ENCODE measurements around the gene LSM7. TPM values are rescaled to one million over a fixed set of nuclear protein-coding genes. Genes with fewer than 3 reads are reported as not detected.
"Not testable (repeated sequence)": the region's sequence is repeated elsewhere in the genome, so short reads cannot be mapped to it uniquely, and the experiment has no call there.

Gene LSM7
- total RNA-seq, 1 experiment from 2014 or later, result 270 TPM

DNA sequence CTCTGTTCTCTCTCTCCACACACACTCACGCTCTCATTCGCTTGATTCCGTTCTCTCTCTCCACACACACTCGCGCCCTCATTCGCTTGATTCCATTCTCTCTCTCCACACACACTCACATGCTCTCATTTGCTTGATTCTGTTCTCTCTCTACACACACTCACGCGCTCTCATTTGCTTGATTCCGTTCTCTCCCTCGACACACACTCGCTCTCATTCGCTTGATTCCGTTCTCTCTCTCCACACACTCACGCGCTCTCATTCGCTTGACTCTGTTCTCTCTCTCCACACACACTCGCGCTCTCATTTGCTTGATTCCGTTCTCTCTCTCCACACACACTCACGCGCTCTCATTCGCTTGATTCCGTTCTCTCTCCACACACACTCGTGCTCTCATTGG lies 21.4 kb upstream of the LSM7 start:
- H3K9me3 ChIP-seq (replicated peaks); DNase-seq (ENCODE audit: low read depth in 1 of 2, low spot score in 2 of 2); H3K27ac ChIP-seq; H3K27me3 ChIP-seq (replicated peaks); H3K4me1 ChIP-seq (replicated peaks); H3K4me3 ChIP-seq: not testable (repeated sequence)
- peaks cover 14% of the 10 kb centered on the region; the same call in 1 of the 2 replicates for H3K36me3 ChIP-seq

DNA sequence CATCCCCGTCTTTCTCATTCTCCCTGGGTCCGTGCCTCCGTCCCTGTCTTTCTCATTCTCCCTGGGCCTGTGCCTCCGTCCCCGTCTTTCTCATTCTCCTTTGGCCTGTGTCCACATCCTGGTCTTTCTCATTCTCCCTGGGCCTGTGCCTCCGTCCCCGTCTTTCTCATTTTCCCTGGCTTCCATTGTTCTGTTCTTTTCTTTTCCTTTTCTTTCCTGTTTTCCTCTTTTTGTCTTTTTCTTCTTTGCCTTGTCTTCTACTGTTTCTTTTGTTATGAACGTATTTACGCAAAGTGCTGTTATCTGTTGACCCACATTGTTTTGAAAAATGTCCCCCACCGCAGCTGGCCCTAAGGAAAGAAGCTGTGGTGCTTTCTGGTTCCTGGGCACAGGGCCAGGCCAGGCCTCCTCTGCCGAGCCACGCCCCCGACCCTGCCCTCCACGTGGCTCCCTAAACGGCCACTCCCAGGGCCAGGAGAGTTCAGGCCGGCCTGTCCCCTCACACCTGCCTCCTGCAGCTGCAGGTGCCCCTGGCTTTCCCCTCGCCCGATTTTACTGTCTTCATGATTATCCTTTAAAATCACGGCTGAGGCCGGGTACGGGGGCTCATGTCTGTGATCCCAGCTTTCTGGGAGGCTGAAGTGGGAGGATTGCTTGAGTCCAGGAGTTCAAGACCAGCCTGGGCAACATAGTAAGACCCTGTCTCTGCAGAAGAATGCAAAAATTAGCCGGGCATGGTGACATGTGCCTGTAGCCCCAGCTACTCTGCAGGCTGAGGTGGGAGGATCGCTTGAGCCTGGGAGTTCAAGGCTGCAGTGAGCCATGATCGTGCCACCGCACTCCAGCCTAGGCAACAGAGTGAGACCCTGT lies 17.6 kb upstream of the LSM7 start:
- H3K27ac ChIP-seq, result no peak overlapping the region
- no peaks in the 10 kb centered on the region for H3K4me1 ChIP-seq (replicated peaks)
- no peak for DNase-seq (ENCODE audit: low read depth in 1 of 2, low spot score in 2 of 2)
- peaks cover 19% of the 10 kb centered on the region for H3K36me3 ChIP-seq
- H3K9me3 ChIP-seq (replicated peaks), result no peaks in the 10 kb centered on the region
- no peak overlapping the region for H3K4me3 ChIP-seq
- no peaks in the 10 kb centered on the region for H3K27me3 ChIP-seq (replicated peaks)

DNA sequence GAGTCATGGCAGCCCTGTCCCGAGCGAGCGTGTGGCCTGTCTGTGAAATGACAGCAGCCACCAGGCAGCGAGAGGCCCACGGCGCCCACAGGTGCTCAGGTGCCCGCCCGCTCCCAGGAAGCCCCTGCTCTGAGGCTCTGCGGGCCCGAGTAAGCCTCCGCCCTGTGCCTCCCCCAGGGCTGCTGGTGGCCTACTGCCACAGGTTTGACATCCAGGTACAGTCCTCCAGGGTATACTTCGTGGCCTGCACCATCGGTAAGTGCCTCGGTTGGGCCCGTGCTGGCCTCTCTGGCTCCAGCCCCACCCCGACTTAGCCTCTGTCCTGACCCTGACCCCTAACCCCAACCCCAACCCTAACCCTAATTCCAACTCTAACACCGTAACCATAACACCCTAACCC lies 16.7 kb upstream of the LSM7 start:
- H3K36me3 ChIP-seq, result peaks cover 27% of the 10 kb centered on the region
- H3K27ac ChIP-seq, result no peak overlapping the region
- no peak for DNase-seq (ENCODE audit: low read depth in 1 of 2, low spot score in 2 of 2)
- no peaks in the 10 kb centered on the region for H3K27me3 ChIP-seq (replicated peaks)
- no peaks in the 10 kb centered on the region for H3K9me3 ChIP-seq (replicated peaks)
- no peaks in the 10 kb centered on the region for H3K4me1 ChIP-seq (replicated peaks)
- no peak overlapping the region for H3K4me3 ChIP-seq

DNA sequence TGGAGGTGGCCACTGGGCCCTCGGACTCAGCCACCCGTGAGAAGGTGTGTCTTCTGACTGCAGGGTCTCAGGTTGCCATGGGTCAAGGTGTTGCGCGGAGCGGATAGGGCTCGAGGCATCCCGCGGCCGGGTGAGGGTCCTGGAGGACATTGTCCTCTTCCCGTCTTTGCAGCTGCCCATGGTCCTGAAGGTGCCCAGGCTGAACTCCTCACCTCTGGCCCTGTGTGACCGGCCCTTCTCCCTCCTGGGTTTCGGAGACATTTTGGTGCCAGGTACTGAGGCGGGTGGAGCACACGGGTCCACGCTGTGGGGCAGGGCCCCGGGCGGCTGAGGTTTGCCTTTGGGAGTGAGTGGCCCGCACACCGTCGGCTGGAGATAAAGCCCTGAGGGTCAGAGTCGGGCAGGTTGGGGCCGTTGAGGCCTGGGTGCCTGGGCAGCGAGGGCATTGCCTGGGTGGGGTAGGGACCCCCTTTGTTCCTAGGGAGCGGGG lies 16.0 kb upstream of the LSM7 start:
- Histone ChIP-seq H3K4me1 (replicated peaks) (no peaks in the 10 kb centered on the region), H3K4me3 (no peak overlapping the region), H3K27ac (no peak overlapping the region), H3K36me3 (peaks cover 30% of the 10 kb centered on the region), H3K9me3 (replicated peaks) (no peaks in the 10 kb centered on the region), H3K27me3 (replicated peaks) (no peaks in the 10 kb centered on the region)
- DNase-seq (ENCODE audit: low read depth in 1 of 2, low spot score in 2 of 2), result no peak

DNA sequence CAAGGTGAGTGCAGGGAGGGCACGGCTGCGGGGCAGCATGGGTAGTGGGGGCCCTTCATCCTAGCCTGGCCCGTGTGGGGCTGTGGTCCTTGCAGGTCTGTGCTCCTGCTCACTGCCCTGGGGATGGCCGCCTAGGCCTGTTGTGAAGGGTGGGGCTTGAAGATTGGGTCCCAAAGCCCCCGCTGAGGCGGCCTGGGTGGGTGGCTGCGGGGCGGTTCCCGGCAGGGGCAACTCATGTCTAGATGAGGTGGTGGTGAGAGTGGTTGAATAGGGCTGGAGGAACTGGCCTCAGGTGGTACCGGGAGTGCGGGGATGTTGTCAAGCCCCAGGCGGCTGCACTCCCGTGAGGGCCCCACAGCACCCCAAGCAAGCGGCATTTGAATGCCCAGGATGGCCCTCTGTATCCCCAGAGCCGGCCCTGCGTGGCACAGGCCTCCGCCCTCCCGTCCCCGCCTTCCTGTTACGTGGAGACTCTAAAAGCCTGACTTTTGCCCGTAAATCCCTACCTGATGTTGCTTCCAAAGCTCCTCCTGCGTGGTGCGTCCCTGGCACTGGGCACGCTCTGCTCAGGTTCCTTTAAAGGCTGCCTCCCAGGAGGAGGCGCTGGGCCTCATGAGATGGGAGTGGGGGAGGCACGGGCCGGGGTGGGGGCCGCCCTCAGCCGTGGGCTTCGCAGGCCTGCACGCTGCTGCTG lies 15.1 kb upstream of the LSM7 start:
- H3K27ac ChIP-seq, result no peak overlapping the region
- no peak overlapping the region for H3K4me3 ChIP-seq
- peaks cover 37% of the 10 kb centered on the region for H3K36me3 ChIP-seq
- no peaks in the 10 kb centered on the region for H3K27me3 ChIP-seq (replicated peaks)
- H3K9me3 ChIP-seq (replicated peaks), result no peaks in the 10 kb centered on the region
- no peak for DNase-seq (ENCODE audit: low read depth in 1 of 2, low spot score in 2 of 2)
- no peaks in the 10 kb centered on the region for H3K4me1 ChIP-seq (replicated peaks)

DNA sequence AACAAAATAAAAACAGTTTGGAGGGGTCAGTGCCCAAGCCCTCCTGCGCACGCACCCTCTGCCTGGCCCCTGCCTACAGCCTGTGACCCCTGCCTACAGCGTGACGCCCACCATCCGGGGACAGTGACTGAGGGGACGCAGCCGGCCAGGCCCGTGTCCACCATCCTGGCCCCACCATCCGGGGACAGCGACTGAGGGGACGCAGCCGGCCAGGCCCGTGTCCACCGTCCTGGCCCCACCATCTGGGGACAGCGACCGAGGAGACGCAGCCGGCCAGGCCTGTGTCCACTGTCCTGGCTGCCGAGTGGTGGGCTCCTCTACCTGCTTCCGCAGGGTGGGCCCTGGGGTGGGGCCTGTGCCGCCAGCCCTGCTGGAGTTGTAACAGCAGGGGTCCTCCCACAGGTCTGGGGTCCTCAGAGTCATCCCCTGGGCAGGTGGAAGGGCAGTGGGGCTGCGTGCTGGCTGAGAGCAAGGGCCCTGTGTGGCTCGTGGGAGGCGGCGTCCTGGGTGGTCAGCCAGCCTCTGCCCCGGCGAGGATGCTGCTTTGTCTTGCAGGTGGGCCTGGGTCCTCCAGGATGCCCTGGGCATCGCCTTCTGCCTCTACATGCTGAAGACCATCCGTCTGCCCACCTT lies 14.4 kb upstream of the LSM7 start:
- H3K4me1 ChIP-seq (replicated peaks), result no peaks in the 10 kb centered on the region
- no peaks in the 10 kb centered on the region for H3K9me3 ChIP-seq (replicated peaks)
- H3K27ac ChIP-seq, result no peak overlapping the region
- no peaks in the 10 kb centered on the region for H3K27me3 ChIP-seq (replicated peaks)
- DNase-seq (ENCODE audit: low read depth in 1 of 2, low spot score in 2 of 2), result no peak
- H3K4me3 ChIP-seq, result no peak overlapping the region
- H3K36me3 ChIP-seq, result peaks cover 38% of the 10 kb centered on the region

DNA sequence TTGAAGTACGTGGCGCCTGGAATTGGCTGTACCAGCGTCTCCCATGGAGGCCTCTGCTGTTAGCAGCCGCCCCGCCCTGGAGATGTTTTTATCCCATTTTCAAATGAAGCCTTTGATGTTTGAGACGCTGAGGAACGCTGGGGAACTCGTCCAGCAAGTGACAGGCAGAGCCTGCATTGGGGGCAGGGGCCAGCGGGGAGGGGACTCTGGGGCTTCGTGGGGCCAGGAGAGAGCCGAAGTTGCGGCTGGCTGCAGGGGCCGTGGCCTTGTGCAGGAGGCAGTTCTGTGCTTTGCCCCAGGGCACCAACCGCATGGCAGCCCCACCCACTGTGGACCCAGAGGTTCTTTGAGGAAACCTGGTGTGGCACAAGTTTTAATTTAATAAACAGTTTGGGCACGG lies 13.6 kb upstream of the LSM7 start:
- DNase-seq (ENCODE audit: low read depth in 1 of 2, low spot score in 2 of 2), result no peak

DNA sequence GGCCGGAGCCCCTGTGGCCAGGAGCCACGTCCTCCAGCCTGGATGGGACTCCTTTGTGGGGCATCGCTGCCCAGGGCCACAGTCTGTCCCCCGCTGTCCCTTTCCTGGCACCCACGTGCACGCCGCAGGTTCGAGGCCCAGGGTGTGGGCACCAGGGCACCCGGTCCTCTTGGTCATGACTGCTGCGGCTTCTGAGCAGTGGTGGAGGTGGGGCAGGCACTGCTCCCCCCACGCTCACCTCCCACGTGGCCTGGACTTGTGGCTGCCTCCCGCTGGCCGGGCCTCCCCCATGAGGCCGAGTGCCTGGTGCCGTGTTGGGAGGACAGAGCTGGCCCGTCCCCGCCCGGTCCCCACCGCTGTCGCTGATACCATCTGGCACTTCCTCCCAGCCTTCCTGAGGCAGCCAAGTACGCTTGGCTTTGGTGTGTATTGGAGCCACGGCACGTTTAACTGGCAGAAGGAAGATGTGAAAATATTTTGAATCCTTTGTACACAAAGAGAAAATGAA lies 12.9 kb upstream of the LSM7 start:
- Histone ChIP-seq H3K27ac (no peak overlapping the region), H3K9me3 (replicated peaks) (no peaks in the 10 kb centered on the region)

More for the DNA sequence above, 13.6 kb upstream of the LSM7 start:
- no peaks in the 10 kb centered on the region for H3K4me1 ChIP-seq (replicated peaks)
- peaks cover 43% of the 10 kb centered on the region for H3K36me3 ChIP-seq
- no peaks in the 10 kb centered on the region for H3K9me3 ChIP-seq (replicated peaks)
- H3K4me3 ChIP-seq, result no peak overlapping the region
- H3K27me3 ChIP-seq (replicated peaks), result no peaks in the 10 kb centered on the region
- no peak overlapping the region for H3K27ac ChIP-seq

DNA sequence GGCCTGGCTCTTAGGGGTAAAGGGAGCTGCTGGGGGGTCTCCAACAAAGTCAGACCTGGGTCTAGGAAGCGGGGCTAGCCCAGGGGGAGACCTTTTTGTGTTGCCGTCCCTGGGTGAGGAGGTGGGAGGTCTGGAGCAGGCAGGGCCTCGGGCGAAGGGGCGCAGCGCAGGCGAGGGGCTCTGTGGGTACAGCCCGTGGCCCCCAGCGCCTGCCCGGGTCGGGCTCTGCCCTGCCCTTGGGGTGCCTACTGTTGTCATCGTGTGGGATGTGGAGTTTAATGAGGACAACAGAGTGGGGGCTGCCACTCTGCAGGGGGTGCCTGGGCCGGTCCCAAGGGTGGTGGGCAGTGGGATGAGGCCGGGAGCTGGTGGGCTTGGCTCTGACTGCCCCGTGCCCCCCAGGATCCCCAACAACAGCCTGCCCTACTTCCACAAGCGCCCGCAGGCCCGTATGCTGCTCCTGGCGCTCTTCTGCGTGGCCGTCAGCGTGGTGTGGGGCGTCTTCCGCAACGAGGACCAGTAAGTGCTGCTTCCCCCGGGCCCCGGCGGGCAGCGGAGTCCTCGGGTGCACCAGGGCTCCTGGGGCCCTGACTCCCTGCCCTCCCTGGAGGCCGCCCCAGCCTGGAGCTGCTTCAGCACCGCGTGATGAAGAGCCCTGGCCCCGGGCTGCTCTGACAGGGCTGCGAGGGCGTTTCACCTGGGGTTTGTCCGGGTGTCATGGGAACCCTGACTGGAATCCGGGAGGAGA lies 12.3 kb upstream of the LSM7 start:
- H3K27ac ChIP-seq, result no peak overlapping the region
- no peak overlapping the region for H3K4me3 ChIP-seq
- H3K36me3 ChIP-seq, result peaks cover 39% of the 10 kb centered on the region
- no peaks in the 10 kb centered on the region for H3K4me1 ChIP-seq (replicated peaks)
- no peaks in the 10 kb centered on the region for H3K27me3 ChIP-seq (replicated peaks)
- no peak for DNase-seq (ENCODE audit: low read depth in 1 of 2, low spot score in 2 of 2)
- H3K9me3 ChIP-seq (replicated peaks), result no peaks in the 10 kb centered on the region

More for the DNA sequence above, 12.9 kb upstream of the LSM7 start:
- Histone ChIP-seq H3K4me1 (replicated peaks) (no peaks in the 10 kb centered on the region), H3K36me3 (peaks cover 42% of the 10 kb centered on the region), H3K27me3 (replicated peaks) (no peaks in the 10 kb centered on the region), H3K4me3 (no peak overlapping the region)
- no peak for DNase-seq (ENCODE audit: low read depth in 1 of 2, low spot score in 2 of 2)

DNA sequence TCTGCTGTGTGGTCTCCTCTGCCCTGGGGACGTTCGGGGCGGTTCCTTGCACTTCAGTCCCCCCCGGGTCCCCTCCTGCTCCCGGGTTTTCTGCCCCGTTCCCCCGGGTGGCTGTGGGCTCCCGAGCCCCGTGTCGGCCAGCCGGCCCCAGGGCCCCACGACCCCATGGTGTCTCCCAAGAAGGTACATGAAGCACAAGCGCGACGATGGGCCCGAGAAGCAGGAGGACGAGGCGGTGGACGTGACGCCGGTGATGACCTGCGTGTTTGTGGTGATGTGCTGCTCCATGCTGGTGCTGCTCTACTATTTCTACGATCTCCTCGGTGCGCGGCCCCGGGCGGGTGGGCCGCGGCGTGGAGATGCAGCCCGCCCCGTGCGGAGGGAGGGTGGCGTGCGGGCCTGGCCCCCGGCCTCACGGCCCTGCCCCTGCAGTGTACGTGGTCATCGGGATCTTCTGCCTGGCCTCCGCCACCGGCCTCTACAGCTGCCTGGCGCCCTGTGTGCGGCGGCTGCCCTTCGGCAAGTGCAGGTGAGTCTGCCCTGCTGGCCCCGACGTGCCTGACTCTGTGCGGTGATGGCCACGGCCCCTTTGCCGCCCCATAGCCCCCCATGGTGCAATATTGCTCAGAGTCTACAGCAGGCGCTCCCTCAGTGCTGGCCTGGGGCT lies 11.4 kb upstream of the LSM7 start:
- Histone ChIP-seq H3K27me3 (replicated peaks) (no peaks in the 10 kb centered on the region), H3K4me3 (no peak overlapping the region), H3K36me3 (peaks cover 39% of the 10 kb centered on the region), H3K9me3 (replicated peaks) (no peaks in the 10 kb centered on the region; the same call in 1 of the 2 replicates), H3K27ac (no peak overlapping the region), H3K4me1 (replicated peaks) (no peaks in the 10 kb centered on the region)
- no peak for DNase-seq (ENCODE audit: low read depth in 1 of 2, low spot score in 2 of 2)

DNA sequence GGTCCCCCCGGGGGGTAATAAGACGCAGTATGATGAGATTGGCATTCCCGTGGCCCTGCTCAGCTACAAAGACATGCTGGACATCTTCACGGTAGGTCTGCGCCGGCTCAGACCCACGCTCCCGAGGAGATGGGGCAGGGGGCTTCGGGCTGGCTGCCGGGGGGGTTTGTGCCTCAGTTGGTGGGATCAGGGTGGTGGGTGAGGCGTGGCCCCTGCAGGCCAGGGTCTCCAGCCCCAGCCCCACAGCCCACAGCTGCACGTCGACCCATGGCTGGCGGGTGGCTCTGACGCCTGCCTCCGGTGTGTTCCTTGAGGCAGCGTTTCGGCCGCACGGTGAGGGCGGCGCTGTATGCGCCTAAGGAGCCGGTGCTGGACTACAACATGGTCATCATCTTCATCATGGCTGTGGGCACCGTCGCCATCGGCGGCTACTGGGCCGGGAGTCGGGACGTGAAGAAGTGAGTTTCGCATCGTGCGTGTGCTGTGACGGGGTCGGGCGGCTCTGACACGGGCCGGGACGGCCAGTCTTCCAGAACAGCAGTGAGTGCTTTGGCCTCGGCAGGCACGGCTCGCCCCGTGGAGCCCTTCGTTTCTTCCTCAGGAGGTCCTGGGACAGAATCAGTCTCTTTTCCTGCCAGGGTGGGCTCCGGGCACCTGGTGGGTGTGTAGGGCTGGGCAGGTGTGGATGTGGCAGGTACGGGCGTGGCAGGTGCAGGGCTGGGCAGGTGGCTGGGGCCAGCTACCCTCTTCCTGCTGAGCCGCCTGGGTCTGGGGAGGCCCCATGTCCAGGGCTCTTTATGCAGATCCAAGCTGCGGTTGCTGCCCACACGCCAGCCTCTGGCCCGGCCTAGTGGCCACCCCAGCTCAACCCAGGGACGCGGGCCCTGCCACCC lies 10.6 kb upstream of the LSM7 start:
- DNase-seq (ENCODE audit: low read depth in 1 of 2, low spot score in 2 of 2), result no peak
- no peaks in the 10 kb centered on the region for H3K4me1 ChIP-seq (replicated peaks)

DNA sequence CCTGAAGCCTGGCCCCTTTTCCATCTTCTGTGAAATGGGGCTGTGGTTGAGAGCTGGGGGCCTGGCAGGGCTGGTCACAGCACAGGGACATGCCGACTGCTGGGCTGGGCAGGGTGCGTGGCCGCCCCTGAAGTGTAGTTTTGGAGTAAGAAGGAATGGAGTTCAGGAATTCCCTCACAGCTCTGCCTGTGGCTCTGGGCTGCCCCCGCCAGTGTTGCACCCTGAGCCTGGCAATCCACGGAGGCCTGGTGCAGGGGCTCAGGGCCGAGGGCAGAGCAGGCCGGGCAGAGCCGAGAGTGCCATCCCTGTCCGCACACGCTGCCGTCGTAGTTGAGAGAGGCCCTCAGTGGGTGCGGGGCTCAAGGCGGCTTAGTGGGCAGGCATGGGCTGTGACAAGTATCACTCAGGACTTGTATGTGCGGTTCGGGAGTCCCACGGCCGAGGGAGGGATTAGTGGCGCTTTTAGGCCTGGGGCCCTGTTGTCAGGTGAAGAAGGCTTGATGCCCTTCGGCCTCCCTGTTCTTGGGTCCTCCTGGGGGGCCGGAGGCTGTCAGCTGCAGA lies 9.7 kb upstream of the LSM7 start:
- Histone ChIP-seq H3K9me3 (replicated peaks) (no peaks in the 10 kb centered on the region; the same call in 1 of the 2 replicates), H3K27ac (no peak overlapping the region), H3K36me3 (peaks cover 34% of the 10 kb centered on the region), H3K27me3 (replicated peaks) (no peaks in the 10 kb centered on the region), H3K4me3 (no peak overlapping the region), H3K4me1 (replicated peaks) (no peaks in the 10 kb centered on the region)
- DNase-seq (ENCODE audit: low read depth in 1 of 2, low spot score in 2 of 2), result no peak

More for the DNA sequence above, 10.6 kb upstream of the LSM7 start:
- Histone ChIP-seq H3K27me3 (replicated peaks) (no peaks in the 10 kb centered on the region), H3K4me3 (no peak overlapping the region), H3K9me3 (replicated peaks) (no peaks in the 10 kb centered on the region; the same call in 1 of the 2 replicates), H3K36me3 (peaks cover 39% of the 10 kb centered on the region), H3K27ac (no peak overlapping the region)
